HepG2 (cell line): ENCODE results near the gene BICRAL. TPM values are rescaled to one million over a fixed set of nuclear protein-coding genes. Genes with fewer than 3 reads are reported as not detected.

Source experiments
- DNMT1 ChIP-seq: sonication (generic); formaldehyde crosslinking; IDR thresholded peaks from 2 replicates; pipeline ENCODE4 v1.5.1; 2020; ENCODE audit warnings: mild to moderate bottlenecking, missing genetic modification reagents
- FOXK1 ChIP-seq: sonication (generic); formaldehyde crosslinking; IDR thresholded peaks from 2 replicates; pipeline ENCODE4 v1.4.0; 2020; ENCODE audit warnings: low read depth, missing genetic modification reagents, borderline replicate concordance
- FOXP4 ChIP-seq: sonication (generic); formaldehyde crosslinking; IDR thresholded peaks from 2 replicates; pipeline ENCODE4 v1.4.0; 2020; ENCODE audit warnings: missing genetic modification reagents
- IRF9 ChIP-seq: sonication (generic); formaldehyde crosslinking; IDR thresholded peaks from 2 replicates; pipeline ENCODE4 v1.8.0; 2022; ENCODE audit warnings: missing genetic modification reagents, mild to moderate bottlenecking, borderline replicate concordance
- LRRFIP1 ChIP-seq: sonication (generic); formaldehyde crosslinking; conservative IDR thresholded peaks from 2 replicates; pipeline ENCODE4 v1.4.0; 2020; ENCODE audit warnings: missing genetic modification reagents
- MLLT10 ChIP-seq: sonication (generic); formaldehyde crosslinking; IDR thresholded peaks from 2 replicates; pipeline ENCODE4 v1.4.0; 2020; ENCODE audit warnings: missing genetic modification reagents
- MXD4 ChIP-seq: IDR thresholded peaks from 2 replicates; pipeline ENCODE4 v1.6.1; 2016; ENCODE audit warnings: mild to moderate bottlenecking, missing biosample characterization, missing genetic modification reagents
- NFE2L2 ChIP-seq: fragments of 150-350 bp; IDR thresholded peaks from 2 replicates; pipeline ENCODE4 v1.6.1; 2014; ENCODE audit warnings: low read length
- PAWR ChIP-seq: sonication (generic); formaldehyde crosslinking; IDR thresholded peaks from 2 replicates; pipeline ENCODE4 v1.4.0; 2020; ENCODE audit warnings: missing genetic modification reagents, mild to moderate bottlenecking, borderline replicate concordance
- SETDB1 ChIP-seq: sonication (generic); formaldehyde crosslinking; IDR thresholded peaks from 2 replicates; pipeline ENCODE4 v1.5.1; 2020; ENCODE audit warnings: missing genetic modification reagents, mild to moderate bottlenecking, borderline replicate concordance
- SMAD9 ChIP-seq: sonication (generic); formaldehyde crosslinking; IDR thresholded peaks from 2 replicates; pipeline ENCODE4 v1.5.1; 2020; ENCODE audit warnings: mild to moderate bottlenecking, missing genetic modification reagents
- SRF ChIP-seq: IDR thresholded peaks from 2 replicates; pipeline ENCODE4 v1.6.1; 2011; ENCODE audit warnings: mild to moderate bottlenecking, low read depth, low read length, moderate library complexity
- THAP8 ChIP-seq: sonication (generic); formaldehyde crosslinking; IDR thresholded peaks from 2 replicates; pipeline ENCODE4 v1.5.1; 2020; ENCODE audit warnings: missing genetic modification reagents, mild to moderate bottlenecking, borderline replicate concordance
- TOPORS ChIP-seq: sonication (generic); formaldehyde crosslinking; IDR thresholded peaks from 2 replicates; pipeline ENCODE4 v1.8.0; 2023; ENCODE audit warnings: mild to moderate bottlenecking, missing genetic modification reagents
- ZBTB37 ChIP-seq: sonication (generic); formaldehyde crosslinking; IDR thresholded peaks from 2 replicates; pipeline ENCODE4 v1.4.0; 2020; ENCODE audit warnings: mild to moderate bottlenecking, missing genetic modification reagents
- ZNF136 ChIP-seq: sonication (generic); formaldehyde crosslinking; IDR thresholded peaks from 2 replicates; pipeline ENCODE4 v1.8.1; 2022; ENCODE audit warnings: low read depth, mild to moderate bottlenecking, moderate library complexity, missing genetic modification reagents
- ZNF17 ChIP-seq: sonication (generic); formaldehyde crosslinking; IDR thresholded peaks from 2 replicates; pipeline ENCODE4 v1.5.0; 2020; ENCODE audit warnings: mild to moderate bottlenecking, missing genetic modification reagents
- ZNF775 ChIP-seq: sonication (generic); formaldehyde crosslinking; IDR thresholded peaks from 2 replicates; pipeline ENCODE4 v1.4.0; 2020; ENCODE audit warnings: missing genetic modification reagents, mild to moderate bottlenecking, moderate library complexity, borderline replicate concordance
- ZNF776 ChIP-seq: sonication (generic); formaldehyde crosslinking; IDR thresholded peaks from 2 replicates; pipeline ENCODE4 v1.4.0; 2020; ENCODE audit warnings: mild to moderate bottlenecking, missing genetic modification reagents
- ZNF788 ChIP-seq: sonication (generic); formaldehyde crosslinking; IDR thresholded peaks from 2 replicates; pipeline ENCODE4 v1.5.0; 2020; ENCODE audit warnings: mild to moderate bottlenecking, missing genetic modification reagents, borderline replicate concordance
- polyA plus RNA-seq, 8 experiments: library from polyadenylated mRNA; depleted of rRNA in 3 of 8; stranded (reverse) in 7 of 8; unstranded in 1 of 8; fragments of >200 nt; fragmentation: Illumina TruSeq in 4 of 8; extraction: Trizol in 4 of 8; gene quantifications; 2 replicates each; pipeline versions ENCODE4 v1.2.1 to v1.2.3, GENCODE V29; 2011 to 2016; ENCODE audit warnings: low read depth in 4 of 8, missing spikeins in 1 of 8, mixed read lengths in 1 of 8; ENCODE audit not compliant: insufficient read depth in 1 of 8
- total RNA-seq, 5 experiments: library from RNA; depleted of rRNA; stranded (reverse); fragments of >200 nt; fragmentation: Illumina TruSeq; extraction: Trizol; gene quantifications; 2 replicates each; pipeline ENCODE4 v1.2.3, GENCODE V29; 2016; ENCODE audit warnings: low read depth in 1 of 5

BICRAL gene
- total and polyA plus RNA-seq, 2 of the 13 experiments (the other 11 are each of a cell fraction or from before 2014, with no cell fraction given), result 5.0 to 13.5 TPM

GRCh38 chr6:42745640-42746462 lies 36.0 kb upstream of the BICRAL start, which contains the start of gene TBCC (continued):
- TF ChIP-seq PAWR (CRISPR knock-in tag) (peak; percentile 83; the same call in 1 of the 2 replicates), MXD4 (CRISPR knock-in tag) (no peak; the same call in 1 of the 2 replicates), SETDB1 (CRISPR knock-in tag) (no peak), ZNF775 (no peak), SRF (no peak), DNMT1 (CRISPR knock-in tag) (no peak), ZNF136 (CRISPR knock-in tag) (no peak), ZNF788 (CRISPR knock-in tag) (no peak; the same call in 1 of the 2 replicates), NFE2L2 (no peak), SMAD9 (CRISPR knock-in tag) (no peak), IRF9 (CRISPR knock-in tag) (no peak), ZNF776 (CRISPR knock-in tag) (peak; percentile 77), TOPORS (CRISPR knock-in tag) (peak; percentile 67; the same call in 1 of the 2 replicates), FOXK1 (CRISPR knock-in tag) (peak; percentile 32; the same call in 1 of the 2 replicates), FOXP4 (no peak), MLLT10 (CRISPR knock-in tag) (0 out of 2 replicates have a peak, but pooled peaks have one; percentile 73), ZBTB37 (0 out of 2 replicates have a peak, but pooled peaks have one; percentile 62), LRRFIP1 (CRISPR knock-in tag) (no peak), ZNF17 (CRISPR knock-in tag) (no peak), THAP8 (CRISPR knock-in tag) (no peak)
